Upper lobe of left lung (tissue), 6 donors: ENCODE results near the gene CERS6. TPM values are rescaled to one million over a fixed set of nuclear protein-coding genes. Genes with fewer than 3 reads are reported as not detected.

ENCODE experiments used
- ATAC-seq, 2 donors: fragments of 200-7000 bp; cut with Tn5 transposase; one replicate each; pipeline ENCODE4 v1.9.1; 2022; ENCODE audit warnings: mild to moderate bottlenecking in 2 of 2, moderate library complexity in 2 of 2; ENCODE audit not compliant: low FRiP score in 2 of 2
- DNase-seq, 2 donors: peaks; one replicate each; pipeline ENCODE4 v3.0.0-alpha.2; 2019 to 2020
- H3K27ac ChIP-seq, 4 donors: fragments of 200-600 bp; sonication (generic); one replicate each; pipeline ENCODE4 v1.5.1; 2016 to 2019
- H3K27me3 ChIP-seq, 4 donors: fragments of 200-600 bp; sonication (generic); one replicate each; pipeline ENCODE4 v1.5.1; 2017 to 2019
- H3K36me3 ChIP-seq, 4 donors: fragments of 200-600 bp; sonication (generic); one replicate each; pipeline ENCODE4 v1.5.1; 2016 to 2019
- H3K4me1 ChIP-seq, 4 donors: fragments of 200-600 bp; sonication (generic); one replicate each; pipeline ENCODE4 v1.5.1; 2018 to 2019
- H3K4me3 ChIP-seq, 4 donors: fragments of 200-600 bp; sonication (generic); one replicate each; pipeline ENCODE4 v1.5.1; 2017 to 2019; ENCODE audit warnings: mild to moderate bottlenecking in 2 of 4, moderate library complexity in 1 of 4
- H3K9me3 ChIP-seq, 4 donors: fragments of 200-600 bp; sonication (generic); one replicate each; pipeline ENCODE4 v1.5.1; 2018 to 2019
- EP300 ChIP-seq, 4 donors: sonication (generic); formaldehyde crosslinking; IDR thresholded peaks; one replicate each; pipeline ENCODE4 v1.5.1; 2017; ENCODE audit warnings: antibody characterized with exemption in 4 of 4, control low read depth in 2 of 4
- POLR2A ChIP-seq, 4 donors: fragments of 450-650 bp; IDR thresholded peaks; one replicate each; pipeline ENCODE4 v1.5.1; 2016 to 2017; ENCODE audit warnings: antibody characterized with exemption in 4 of 4, mild to moderate bottlenecking in 2 of 4
- POLR2AphosphoS5 ChIP-seq, 2 donors: sonication (generic); formaldehyde crosslinking; IDR thresholded peaks; one replicate each; pipeline ENCODE4 v1.5.1; 2017; ENCODE audit warnings: antibody characterized with exemption in 2 of 2
- WGBS, 2 donors: methylation state at CpG; one replicate each; pipeline ENCODE4 v1.1.5; 2017 to 2018; 5-methylcytosine and 5-hydroxymethylcytosine counted together
- total RNA-seq, 6 donors: library from RNA; depleted of rRNA in 4 of 6; stranded (reverse); fragments of >200 nt in 4 of 6; gene quantifications; one replicate each; pipeline versions ENCODE4 v1.1.0 to v1.2.1, GENCODE V29; 2016 to 2021
- TF ChIP-seq, protein P1 (sequence below), 6 experiments: fragments of 450-650 bp in 4 of 6; fragments of 200-600 bp in 2 of 6; sonication (generic) in 2 of 6; IDR thresholded peaks; one replicate each; pipeline ENCODE4 v1.5.1; 2016 to 2019; ENCODE audit warnings: antibody characterized with exemption in 6 of 6
- donor health status: DM: no; HTN: no; CAD: no; lungs with moderate emphysema.
- donor health status: DM: no; HTN: yes; CAD: no; lungs with severe emphysema.

Gene CERS6
- total RNA-seq, 6 donors from 2014 or later: 7.3 to 24.7 (median 16.6) TPM

- TF ChIP-seq EP300 (IDR thresholded peaks at IDR 0.05): no peak
- TF ChIP-seq, protein P1, sequence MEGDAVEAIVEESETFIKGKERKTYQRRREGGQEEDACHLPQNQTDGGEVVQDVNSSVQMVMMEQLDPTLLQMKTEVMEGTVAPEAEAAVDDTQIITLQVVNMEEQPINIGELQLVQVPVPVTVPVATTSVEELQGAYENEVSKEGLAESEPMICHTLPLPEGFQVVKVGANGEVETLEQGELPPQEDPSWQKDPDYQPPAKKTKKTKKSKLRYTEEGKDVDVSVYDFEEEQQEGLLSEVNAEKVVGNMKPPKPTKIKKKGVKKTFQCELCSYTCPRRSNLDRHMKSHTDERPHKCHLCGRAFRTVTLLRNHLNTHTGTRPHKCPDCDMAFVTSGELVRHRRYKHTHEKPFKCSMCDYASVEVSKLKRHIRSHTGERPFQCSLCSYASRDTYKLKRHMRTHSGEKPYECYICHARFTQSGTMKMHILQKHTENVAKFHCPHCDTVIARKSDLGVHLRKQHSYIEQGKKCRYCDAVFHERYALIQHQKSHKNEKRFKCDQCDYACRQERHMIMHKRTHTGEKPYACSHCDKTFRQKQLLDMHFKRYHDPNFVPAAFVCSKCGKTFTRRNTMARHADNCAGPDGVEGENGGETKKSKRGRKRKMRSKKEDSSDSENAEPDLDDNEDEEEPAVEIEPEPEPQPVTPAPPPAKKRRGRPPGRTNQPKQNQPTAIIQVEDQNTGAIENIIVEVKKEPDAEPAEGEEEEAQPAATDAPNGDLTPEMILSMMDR (IDR thresholded peaks at IDR 0.05): no peak
- TF ChIP-seq POLR2AphosphoS5 (IDR thresholded peaks at IDR 0.05): no peak
- TF ChIP-seq POLR2A (IDR thresholded peaks at IDR 0.05): no peak
- Histone ChIP-seq H3K36me3 (no peaks in the 10 kb centered on the region), H3K27me3 (no peaks in the 10 kb centered on the region), H3K27ac (no peak overlapping the region), H3K9me3 (no peaks in the 10 kb centered on the region), H3K4me1 (no peaks in the 10 kb centered on the region), H3K4me3 (no peak overlapping the region)
- 89 to 93% methylated on average over 1 of the region's 1 CpG for WGBS, 2 donors
- DNase-seq: no peak
- ATAC-seq: no peak
These were observed 5.9 kb upstream of the CERS6 start for GRCh38 chr2:168450171-168450570.

DNA sequence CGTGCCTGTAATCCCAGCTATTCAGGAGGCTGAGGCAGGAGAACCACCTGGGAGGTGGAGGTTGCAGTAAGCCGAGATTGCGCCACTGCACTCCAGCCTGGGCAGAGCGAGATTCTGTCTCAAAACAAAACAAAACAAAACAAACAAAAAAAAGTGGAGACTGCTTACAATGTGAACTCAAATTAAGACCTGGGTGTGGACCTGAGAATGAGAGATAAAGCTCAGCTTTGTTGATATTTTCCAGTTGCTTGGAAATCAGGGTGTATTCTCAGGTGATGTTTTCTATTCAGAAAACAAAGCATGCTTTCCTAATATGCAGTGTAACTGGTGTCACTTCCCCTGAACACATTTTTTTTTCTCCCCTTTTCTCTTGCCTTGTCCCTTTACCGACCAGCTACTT lies 5.3 kb upstream of the CERS6 start:
- no peak for TF ChIP-seq EP300 (IDR thresholded peaks at IDR 0.05)
- no peak for TF ChIP-seq POLR2A (IDR thresholded peaks at IDR 0.05)
- TF ChIP-seq, protein P1 (IDR thresholded peaks at IDR 0.05): no peak
- no peak for TF ChIP-seq POLR2AphosphoS5 (IDR thresholded peaks at IDR 0.05)
- Histone ChIP-seq H3K36me3 (no peaks in the 10 kb centered on the region), H3K4me3 (no peak overlapping the region), H3K27me3 (no peaks in the 10 kb centered on the region), H3K4me1 (peaks cover 0 to 4% (median 0%) of the 10 kb centered on the region in 4 donors), H3K27ac (no peak overlapping the region), H3K9me3 (no peaks in the 10 kb centered on the region)
- 67 to 84% methylated on average over 5 of the region's 5 CpGs for WGBS, 2 donors
- ATAC-seq: no peak
- DNase-seq: no peak

- Histone ChIP-seq H3K4me3 (no peak overlapping the region), H3K4me1 (peaks cover 0 to 24% (median 0%) of the 10 kb centered on the region in 4 donors), H3K27ac (no peak overlapping the region), H3K9me3 (no peaks in the 10 kb centered on the region), H3K27me3 (no peaks in the 10 kb centered on the region), H3K36me3 (no peaks in the 10 kb centered on the region)
- 84 to 100% methylated on average over 3 of the region's 3 CpGs for WGBS, 2 donors
- DNase-seq: no peak
- ATAC-seq: no peak
- no peak for TF ChIP-seq POLR2AphosphoS5 (IDR thresholded peaks at IDR 0.05)
- TF ChIP-seq, protein P1 (IDR thresholded peaks at IDR 0.05): no peak
- no peak for TF ChIP-seq POLR2A (IDR thresholded peaks at IDR 0.05)
- TF ChIP-seq EP300 (IDR thresholded peaks at IDR 0.05): no peak
These were observed 3.3 kb upstream of the CERS6 start for GRCh38 chr2:168452781-168453180.

DNA sequence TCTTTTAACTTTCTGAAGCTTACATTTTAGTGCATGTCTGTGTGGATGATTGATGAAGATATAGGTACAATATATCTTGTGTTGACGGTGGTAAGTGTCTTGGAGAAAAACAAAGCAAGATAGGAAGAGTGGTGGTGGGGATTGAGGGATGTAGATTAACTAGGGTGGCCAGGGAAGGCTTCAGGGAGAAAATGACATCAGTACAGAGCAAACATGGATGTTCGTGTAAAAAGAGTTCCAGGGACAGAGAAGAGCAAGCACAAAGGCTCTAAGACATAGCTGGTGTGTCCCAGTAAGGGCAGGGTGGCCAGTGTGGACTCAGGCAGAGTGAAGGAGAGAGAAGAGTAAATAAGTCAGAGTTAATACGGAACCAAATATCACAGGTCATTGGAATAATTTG lies 2.7 kb upstream of the CERS6 start:
- 87 to 91% methylated on average over 3 of the region's 3 CpGs for WGBS, 2 donors
- DNase-seq: no peak

More for the DNA sequence above, 2.7 kb upstream of the CERS6 start:
- H3K27me3 ChIP-seq: no peaks in the 10 kb centered on the region
- H3K4me3 ChIP-seq: no peak overlapping the region
- H3K36me3 ChIP-seq: no peaks in the 10 kb centered on the region
- peaks cover 0 to 30% (median 0%) of the 10 kb centered on the region in 4 donors for H3K4me1 ChIP-seq
- no peak overlapping the region for H3K27ac ChIP-seq
- ATAC-seq: no peak
- TF ChIP-seq POLR2AphosphoS5 (IDR thresholded peaks at IDR 0.05): no peak
- TF ChIP-seq EP300 (IDR thresholded peaks at IDR 0.05): no peak
- TF ChIP-seq, protein P1 (IDR thresholded peaks at IDR 0.05): no peak
- no peak for TF ChIP-seq POLR2A (IDR thresholded peaks at IDR 0.05)
- no peaks in the 10 kb centered on the region for H3K9me3 ChIP-seq
